Measurements from ENCODE around the gene C22orf39. TPM values are rescaled to one million over a fixed set of nuclear protein-coding genes. Genes with fewer than 3 reads are reported as not detected.
"Not testable (repeated sequence)": the region's sequence is repeated elsewhere in the genome, so short reads cannot be mapped to it uniquely, and the experiment has no call there.

The C22orf39 gene
- total RNA-seq, 1 donor from 2014 or later, result 42.3 TPM

- no peak for TF ChIP-seq CTCF (IDR thresholded peaks at IDR 0.05; ENCODE audit: insufficient read depth, low read length, poor library complexity, severe bottlenecking)
- Histone ChIP-seq H3K36me3 (ENCODE audit: control insufficient read depth, insufficient read depth, low read length) (peaks cover 2% of the 10 kb centered on the region), H3K4me3 (ENCODE audit: low read depth, low read length) (no peak overlapping the region), H3K27me3 (ENCODE audit: control insufficient read depth, insufficient read depth, low read length) (no peaks in the 10 kb centered on the region)
- DNase-seq (ENCODE audit: low read depth), result no peak
Observed at GRCh38 chr22:19443544-19444211, 3.8 kb downstream of the C22orf39 start.

GRCh38 chr22:19442166-19442565, 5.3 kb downstream of the C22orf39 start:
- peaks cover 2% of the 10 kb centered on the region for H3K36me3 ChIP-seq (ENCODE audit: control insufficient read depth, insufficient read depth, low read length)
- H3K4me3 ChIP-seq (ENCODE audit: low read depth, low read length), result no peak overlapping the region
- no peak for DNase-seq (ENCODE audit: low read depth)
- H3K27me3 ChIP-seq (ENCODE audit: control insufficient read depth, insufficient read depth, low read length), result no peaks in the 10 kb centered on the region
- no peak for TF ChIP-seq CTCF (IDR thresholded peaks at IDR 0.05; ENCODE audit: insufficient read depth, low read length, poor library complexity, severe bottlenecking)

- TF ChIP-seq CTCF (IDR thresholded peaks at IDR 0.05; ENCODE audit: insufficient read depth, low read length, poor library complexity, severe bottlenecking), result no peak
- no peak overlapping the region for H3K4me3 ChIP-seq (ENCODE audit: low read depth, low read length)
- peaks cover 2% of the 10 kb centered on the region for H3K36me3 ChIP-seq (ENCODE audit: control insufficient read depth, insufficient read depth, low read length)
- no peak for DNase-seq (ENCODE audit: low read depth)
- no peaks in the 10 kb centered on the region for H3K27me3 ChIP-seq (ENCODE audit: control insufficient read depth, insufficient read depth, low read length)
Observed at GRCh38 chr22:19440411-19441195, 6.9 kb downstream of the C22orf39 start.

- H3K27me3 ChIP-seq (ENCODE audit: control insufficient read depth, insufficient read depth, low read length), result no peaks in the 10 kb centered on the region
- no peak for DNase-seq (ENCODE audit: low read depth)
- H3K36me3 ChIP-seq (ENCODE audit: control insufficient read depth, insufficient read depth, low read length), result no peaks in the 10 kb centered on the region
- no peak overlapping the region for H3K4me3 ChIP-seq (ENCODE audit: low read depth, low read length)
- TF ChIP-seq CTCF (IDR thresholded peaks at IDR 0.05; ENCODE audit: insufficient read depth, low read length, poor library complexity, severe bottlenecking), result no peak
Observed at GRCh38 chr22:19438298-19438697, 9.2 kb downstream of the C22orf39 start.

- not testable (repeated sequence) for H3K4me3 ChIP-seq (ENCODE audit: low read depth, low read length); H3K36me3 ChIP-seq (ENCODE audit: control insufficient read depth, insufficient read depth, low read length); DNase-seq (ENCODE audit: low read depth); H3K27me3 ChIP-seq (ENCODE audit: control insufficient read depth, insufficient read depth, low read length)
Observed at GRCh38 chr22:19436444-19437161, 10.9 kb downstream of the C22orf39 start.
